Mammary epithelial cell (primary cell): Measurements from ENCODE around the gene AMER3.

Experiments
- EZH2 ChIP-seq: IDR thresholded peaks from 2 replicates; pipeline ENCODE4 v1.6.1; 2012; ENCODE audit warnings: low read length, inconsistent platforms, borderline replicate concordance
- TF ChIP-seq, protein P1 (sequence below), 2 donors: IDR thresholded peaks in 1 of 2; conservative IDR thresholded peaks in 1 of 2; 2 replicates each; pipeline ENCODE4 v1.5.1; 2011 to 2012; ENCODE audit warnings: inconsistent platforms in 2 of 2, low read length in 2 of 2, mild to moderate bottlenecking in 2 of 2, control low read depth in 1 of 2, low read depth in 1 of 2; ENCODE audit not compliant: insufficient read depth in 1 of 2; ENCODE audit errors: extremely low read depth in 1 of 2

DNA sequence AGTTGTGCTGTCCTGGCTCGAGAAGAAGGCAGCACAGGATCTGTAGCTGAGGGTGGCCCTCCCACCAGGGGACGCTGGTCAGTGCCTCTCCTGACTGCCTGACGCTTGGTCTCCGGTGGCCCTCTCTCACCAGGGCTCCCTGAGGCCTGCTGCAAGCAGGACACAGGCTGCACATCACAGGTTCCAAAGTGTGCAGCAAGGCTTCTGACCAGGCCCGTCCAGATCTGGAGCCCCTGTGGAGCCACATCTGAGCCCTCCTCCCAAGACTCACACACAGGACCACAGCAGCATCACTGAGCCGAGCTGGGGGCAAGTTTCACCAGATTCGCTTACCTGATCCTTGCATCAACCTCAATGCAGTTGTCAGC is 12.1 kb downstream of the AMER3 start:
- TF ChIP-seq EZH2: no peak
- TF ChIP-seq, protein P1, sequence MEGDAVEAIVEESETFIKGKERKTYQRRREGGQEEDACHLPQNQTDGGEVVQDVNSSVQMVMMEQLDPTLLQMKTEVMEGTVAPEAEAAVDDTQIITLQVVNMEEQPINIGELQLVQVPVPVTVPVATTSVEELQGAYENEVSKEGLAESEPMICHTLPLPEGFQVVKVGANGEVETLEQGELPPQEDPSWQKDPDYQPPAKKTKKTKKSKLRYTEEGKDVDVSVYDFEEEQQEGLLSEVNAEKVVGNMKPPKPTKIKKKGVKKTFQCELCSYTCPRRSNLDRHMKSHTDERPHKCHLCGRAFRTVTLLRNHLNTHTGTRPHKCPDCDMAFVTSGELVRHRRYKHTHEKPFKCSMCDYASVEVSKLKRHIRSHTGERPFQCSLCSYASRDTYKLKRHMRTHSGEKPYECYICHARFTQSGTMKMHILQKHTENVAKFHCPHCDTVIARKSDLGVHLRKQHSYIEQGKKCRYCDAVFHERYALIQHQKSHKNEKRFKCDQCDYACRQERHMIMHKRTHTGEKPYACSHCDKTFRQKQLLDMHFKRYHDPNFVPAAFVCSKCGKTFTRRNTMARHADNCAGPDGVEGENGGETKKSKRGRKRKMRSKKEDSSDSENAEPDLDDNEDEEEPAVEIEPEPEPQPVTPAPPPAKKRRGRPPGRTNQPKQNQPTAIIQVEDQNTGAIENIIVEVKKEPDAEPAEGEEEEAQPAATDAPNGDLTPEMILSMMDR (conservative IDR thresholded peaks at IDR 0.05 in 1 of 2, IDR thresholded peaks at IDR 0.05 in 1 of 2; ENCODE audit: extremely low read depth in 1 of 2, insufficient read depth in 1 of 2, low read depth in 1 of 2, low read length in 2 of 2): no peak
